Measurements from ENCODE around the gene BHLHA15. TPM values are rescaled to one million over a fixed set of nuclear protein-coding genes. Genes with fewer than 3 reads are reported as not detected.

Gene BHLHA15
- total and polyA plus RNA-seq, 2 of the 13 experiments (the other 11 are each of a cell fraction or from before 2014, with no cell fraction given) = 1.9 to 6.1 TPM

- TF ChIP-seq AHDC1 (CRISPR knock-in tag; IDR thresholded peaks at IDR 0.05; ENCODE audit: borderline replicate concordance) = peak; percentile 79
- TF ChIP-seq CEBPB (IDR thresholded peaks at IDR 0.05; ENCODE audit: borderline replicate concordance, low read depth, low read length) = no peak
- TF ChIP-seq ZNF296 (CRISPR knock-in tag; conservative IDR thresholded peaks at IDR 0.05) = peak; percentile 81; the same call in 1 of the 2 replicates
- TF ChIP-seq GZF1 (CRISPR knock-in tag; IDR thresholded peaks at IDR 0.05) = no peak
- TF ChIP-seq ZNF747 (CRISPR knock-in tag; IDR thresholded peaks at IDR 0.05; ENCODE audit: borderline replicate concordance) = no peak
- 0 out of 2 replicates have a peak, but pooled peaks have one; percentile 41 for TF ChIP-seq FOXC1 (CRISPR knock-in tag; IDR thresholded peaks at IDR 0.05; ENCODE audit: borderline replicate concordance)
- no peak for TF ChIP-seq HMGA1 (CRISPR knock-in tag; conservative IDR thresholded peaks at IDR 0.05)
- peak; percentile 97 for TF ChIP-seq JUN (CRISPR knock-in tag; IDR thresholded peaks at IDR 0.05)
- no peak for TF ChIP-seq BCLAF1 (IDR thresholded peaks at IDR 0.05)
- no peak for TF ChIP-seq ZNF749 (CRISPR knock-in tag; IDR thresholded peaks at IDR 0.05; ENCODE audit: borderline replicate concordance)
- peak; percentile 91 for TF ChIP-seq ZNF746 (CRISPR knock-in tag; IDR thresholded peaks at IDR 0.05)
- TF ChIP-seq, protein P1, sequence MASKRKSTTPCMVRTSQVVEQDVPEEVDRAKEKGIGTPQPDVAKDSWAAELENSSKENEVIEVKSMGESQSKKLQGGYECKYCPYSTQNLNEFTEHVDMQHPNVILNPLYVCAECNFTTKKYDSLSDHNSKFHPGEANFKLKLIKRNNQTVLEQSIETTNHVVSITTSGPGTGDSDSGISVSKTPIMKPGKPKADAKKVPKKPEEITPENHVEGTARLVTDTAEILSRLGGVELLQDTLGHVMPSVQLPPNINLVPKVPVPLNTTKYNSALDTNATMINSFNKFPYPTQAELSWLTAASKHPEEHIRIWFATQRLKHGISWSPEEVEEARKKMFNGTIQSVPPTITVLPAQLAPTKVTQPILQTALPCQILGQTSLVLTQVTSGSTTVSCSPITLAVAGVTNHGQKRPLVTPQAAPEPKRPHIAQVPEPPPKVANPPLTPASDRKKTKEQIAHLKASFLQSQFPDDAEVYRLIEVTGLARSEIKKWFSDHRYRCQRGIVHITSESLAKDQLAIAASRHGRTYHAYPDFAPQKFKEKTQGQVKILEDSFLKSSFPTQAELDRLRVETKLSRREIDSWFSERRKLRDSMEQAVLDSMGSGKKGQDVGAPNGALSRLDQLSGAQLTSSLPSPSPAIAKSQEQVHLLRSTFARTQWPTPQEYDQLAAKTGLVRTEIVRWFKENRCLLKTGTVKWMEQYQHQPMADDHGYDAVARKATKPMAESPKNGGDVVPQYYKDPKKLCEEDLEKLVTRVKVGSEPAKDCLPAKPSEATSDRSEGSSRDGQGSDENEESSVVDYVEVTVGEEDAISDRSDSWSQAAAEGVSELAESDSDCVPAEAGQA (IDR thresholded peaks at IDR 0.05; ENCODE audit: low read depth) = 0 out of 2 replicates have a peak, but pooled peaks have one; percentile 16
- TF ChIP-seq, protein P1 (CRISPR knock-in tag; IDR thresholded peaks at IDR 0.05; ENCODE audit: borderline replicate concordance) = no peak
These were observed 665 bp downstream of the BHLHA15 start (continued) for GRCh38 chr7:98211676-98212531.

Data from HepG2 (cell line).